Measurements from ENCODE around the gene HJV.

DNA sequence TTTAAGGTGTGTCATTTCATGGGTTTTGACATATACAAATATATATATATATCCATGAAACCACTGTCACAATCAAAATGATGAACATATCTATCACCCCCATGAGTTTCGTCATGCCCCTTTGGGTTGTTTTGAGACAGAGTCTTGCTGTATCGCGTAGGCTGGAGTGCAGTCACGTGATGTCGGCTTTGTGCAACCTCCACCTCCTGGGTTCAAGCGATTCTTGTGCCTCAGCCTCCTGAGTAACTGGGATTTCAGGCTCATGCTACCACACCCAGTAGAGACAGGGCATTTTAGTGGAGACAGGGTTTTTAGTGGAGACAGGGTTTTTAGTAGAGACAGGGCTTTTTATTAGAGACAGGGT is 8.0 kb downstream of the HJV start:
- TF ChIP-seq, protein P1, sequence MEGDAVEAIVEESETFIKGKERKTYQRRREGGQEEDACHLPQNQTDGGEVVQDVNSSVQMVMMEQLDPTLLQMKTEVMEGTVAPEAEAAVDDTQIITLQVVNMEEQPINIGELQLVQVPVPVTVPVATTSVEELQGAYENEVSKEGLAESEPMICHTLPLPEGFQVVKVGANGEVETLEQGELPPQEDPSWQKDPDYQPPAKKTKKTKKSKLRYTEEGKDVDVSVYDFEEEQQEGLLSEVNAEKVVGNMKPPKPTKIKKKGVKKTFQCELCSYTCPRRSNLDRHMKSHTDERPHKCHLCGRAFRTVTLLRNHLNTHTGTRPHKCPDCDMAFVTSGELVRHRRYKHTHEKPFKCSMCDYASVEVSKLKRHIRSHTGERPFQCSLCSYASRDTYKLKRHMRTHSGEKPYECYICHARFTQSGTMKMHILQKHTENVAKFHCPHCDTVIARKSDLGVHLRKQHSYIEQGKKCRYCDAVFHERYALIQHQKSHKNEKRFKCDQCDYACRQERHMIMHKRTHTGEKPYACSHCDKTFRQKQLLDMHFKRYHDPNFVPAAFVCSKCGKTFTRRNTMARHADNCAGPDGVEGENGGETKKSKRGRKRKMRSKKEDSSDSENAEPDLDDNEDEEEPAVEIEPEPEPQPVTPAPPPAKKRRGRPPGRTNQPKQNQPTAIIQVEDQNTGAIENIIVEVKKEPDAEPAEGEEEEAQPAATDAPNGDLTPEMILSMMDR (conservative IDR thresholded peaks at IDR 0.05 in 1 of 2, IDR thresholded peaks at IDR 0.05 in 1 of 2; ENCODE audit: low read depth in 1 of 2, low read length in 2 of 2): no peak
- no peak for TF ChIP-seq EZH2 (IDR thresholded peaks at IDR 0.05; ENCODE audit: low read length, missing control alignments)
